ENCODE data around the gene CLK4.

CLK4 gene

GRCh38 chr5:178632285-178632684, 5.4 kb upstream of the CLK4 start:
- no peak for DNase-seq

DNA sequence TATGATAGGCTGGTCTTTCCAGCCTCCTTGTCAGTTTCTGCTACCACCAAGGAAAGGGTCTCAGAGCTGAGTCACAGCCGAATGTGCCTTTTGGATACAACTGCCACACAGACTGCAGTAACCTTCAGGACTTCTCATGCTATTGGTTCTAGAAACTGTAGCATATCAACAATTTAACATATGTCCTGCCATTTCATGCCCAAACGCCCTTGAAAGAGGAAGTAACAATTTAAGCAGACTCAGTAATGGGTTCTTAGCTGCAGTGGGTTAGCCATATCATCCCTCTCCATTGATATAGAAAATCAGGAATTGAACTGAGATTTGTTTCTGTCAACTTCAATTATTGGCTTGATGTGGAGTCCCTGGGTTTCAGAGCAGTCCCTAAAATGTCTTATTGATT, 4.1 kb upstream of the CLK4 start:
- no peak for DNase-seq

- DNase-seq, result no peak
Observed at GRCh38 chr5:178630475-178630930, 3.7 kb upstream of the CLK4 start.

DNA sequence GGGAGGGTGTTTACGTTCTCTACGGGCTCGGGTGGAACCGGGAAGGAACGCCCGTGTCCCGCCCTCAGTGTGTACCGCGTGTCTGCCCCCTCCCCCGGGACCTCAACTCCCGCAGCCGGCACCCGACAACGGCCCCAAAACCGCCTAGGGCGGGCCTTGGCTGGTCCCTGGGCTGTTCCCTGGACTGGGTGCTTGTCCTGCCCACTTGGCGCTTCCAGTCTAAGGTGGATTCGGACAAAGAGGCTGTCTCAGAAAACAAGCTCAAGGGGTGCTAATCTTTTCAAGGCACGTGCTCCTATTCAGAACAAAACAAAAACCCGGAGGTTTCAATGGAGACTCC, 379 bp upstream of the CLK4 start:
- no peak for DNase-seq

GRCh38 chr5:178625679-178626483, 969 bp downstream of the CLK4 start:
- DNase-seq, result no peak

- no peak for DNase-seq
Observed at GRCh38 chr5:178624631-178625546, 2.0 kb downstream of the CLK4 start.

DNA sequence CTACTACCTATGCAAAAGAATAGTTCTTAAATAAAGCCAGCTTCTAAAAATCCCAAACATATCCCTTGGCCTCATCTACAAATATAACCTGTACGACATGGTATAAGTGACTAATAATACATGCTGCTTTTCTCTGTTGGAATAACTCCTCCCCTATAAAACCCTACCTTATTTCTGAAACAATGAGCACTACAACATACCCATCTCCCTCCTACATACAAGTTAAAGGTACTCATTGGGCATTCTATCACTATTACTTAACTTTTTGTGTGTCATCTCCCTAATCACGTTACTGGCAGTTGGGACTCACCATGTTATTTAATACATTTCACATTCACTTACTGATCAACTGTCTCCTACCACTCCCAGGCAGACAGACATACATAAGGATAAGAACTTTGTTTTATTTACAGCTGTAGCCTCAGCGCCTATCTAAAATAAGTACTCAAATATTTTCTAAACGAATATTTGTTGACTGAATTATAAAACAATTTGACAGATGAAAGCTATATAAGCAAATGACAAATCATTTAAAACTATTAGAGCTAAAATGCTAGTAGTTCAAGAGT, 4.1 kb downstream of the CLK4 start:
- no peak for DNase-seq

- no peak for DNase-seq
Observed at GRCh38 chr5:178619390-178619789, 7.5 kb downstream of the CLK4 start.

- no peak for DNase-seq
Observed at GRCh38 chr5:178612299-178612698, 14.6 kb downstream of the CLK4 start.

DNA sequence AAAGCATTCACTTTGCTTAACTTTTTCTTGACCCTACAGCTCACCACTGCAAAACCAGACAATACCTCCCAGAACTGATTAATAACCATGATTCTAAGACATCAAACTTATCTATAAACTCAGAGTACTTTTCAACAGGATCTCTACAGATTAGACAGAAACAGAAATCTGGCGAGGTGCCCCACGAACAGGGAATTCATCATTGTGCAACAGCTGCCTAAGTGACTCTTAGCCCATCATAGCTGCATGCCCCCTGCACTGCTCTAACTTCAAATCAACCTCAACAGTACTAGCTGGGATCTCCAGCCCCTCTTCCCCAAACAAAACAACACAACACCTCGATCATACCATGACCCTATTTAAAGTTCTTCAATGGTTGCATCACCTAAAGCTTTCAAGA, 20.6 kb downstream of the CLK4 start:
- no peak for DNase-seq

DNA sequence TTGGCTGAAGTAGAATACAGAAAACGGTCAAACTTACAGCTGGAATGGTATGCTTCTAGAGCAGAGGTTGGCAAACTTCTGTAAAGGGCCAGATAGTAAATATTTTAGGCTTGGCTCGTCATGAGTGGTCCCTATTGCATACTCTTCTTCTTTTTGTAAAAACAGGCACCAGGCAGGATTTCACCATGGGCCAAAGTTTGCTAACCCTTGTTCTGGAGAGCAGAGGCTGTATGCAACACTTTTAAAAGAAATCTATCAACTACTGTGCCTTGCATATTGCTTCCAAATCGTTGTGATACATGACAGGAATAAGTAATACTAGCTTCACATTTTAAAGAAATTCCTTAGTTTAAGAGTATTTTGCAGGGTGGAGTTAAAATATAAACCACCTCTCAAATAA, 21.1 kb downstream of the CLK4 start:
- DNase-seq, result no peak

GRCh38 chr5:178602752-178603151, 24.1 kb downstream of the CLK4 start:
- no peak for DNase-seq

DNA sequence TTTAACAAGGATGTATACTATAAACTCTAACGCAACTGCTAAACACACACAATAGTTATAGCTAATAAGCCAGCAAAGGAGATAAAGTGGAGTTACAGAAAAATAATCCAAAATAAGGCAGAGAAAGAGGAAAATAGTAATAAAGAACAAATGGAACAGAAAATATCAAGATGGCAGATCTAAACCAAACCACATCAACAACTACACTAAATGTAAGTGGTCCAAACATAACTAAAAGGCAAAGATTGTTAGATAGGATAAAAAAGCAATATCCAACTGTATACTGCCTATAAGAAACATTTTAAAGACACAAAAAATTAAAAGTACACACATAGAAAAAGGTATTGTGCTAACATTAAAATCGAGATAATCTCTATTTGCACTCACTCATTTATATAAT, 31.1 kb downstream of the CLK4 start:
- no peak for DNase-seq

DNA sequence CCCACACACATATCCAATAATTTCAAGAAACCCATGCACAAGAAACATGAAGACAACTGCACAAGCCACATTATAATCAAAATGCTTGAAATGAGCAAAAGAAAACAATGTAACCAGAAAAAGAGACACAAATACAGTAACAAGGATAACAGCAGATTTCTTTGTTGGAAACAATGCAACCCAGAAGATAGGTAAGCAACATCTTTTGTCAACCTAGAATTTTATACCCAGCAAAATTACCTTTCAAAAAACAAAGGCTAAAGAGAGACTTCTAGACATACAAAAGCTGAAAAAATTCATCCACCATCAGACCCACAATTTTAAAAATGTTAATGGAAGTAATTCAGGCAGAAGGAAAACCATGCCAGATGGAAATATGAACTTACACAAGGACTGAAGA, 31.7 kb downstream of the CLK4 start:
- DNase-seq, result no peak

GRCh38 chr5:178590924-178591423, 35.9 kb downstream of the CLK4 start:
- no peak for DNase-seq

DNA sequence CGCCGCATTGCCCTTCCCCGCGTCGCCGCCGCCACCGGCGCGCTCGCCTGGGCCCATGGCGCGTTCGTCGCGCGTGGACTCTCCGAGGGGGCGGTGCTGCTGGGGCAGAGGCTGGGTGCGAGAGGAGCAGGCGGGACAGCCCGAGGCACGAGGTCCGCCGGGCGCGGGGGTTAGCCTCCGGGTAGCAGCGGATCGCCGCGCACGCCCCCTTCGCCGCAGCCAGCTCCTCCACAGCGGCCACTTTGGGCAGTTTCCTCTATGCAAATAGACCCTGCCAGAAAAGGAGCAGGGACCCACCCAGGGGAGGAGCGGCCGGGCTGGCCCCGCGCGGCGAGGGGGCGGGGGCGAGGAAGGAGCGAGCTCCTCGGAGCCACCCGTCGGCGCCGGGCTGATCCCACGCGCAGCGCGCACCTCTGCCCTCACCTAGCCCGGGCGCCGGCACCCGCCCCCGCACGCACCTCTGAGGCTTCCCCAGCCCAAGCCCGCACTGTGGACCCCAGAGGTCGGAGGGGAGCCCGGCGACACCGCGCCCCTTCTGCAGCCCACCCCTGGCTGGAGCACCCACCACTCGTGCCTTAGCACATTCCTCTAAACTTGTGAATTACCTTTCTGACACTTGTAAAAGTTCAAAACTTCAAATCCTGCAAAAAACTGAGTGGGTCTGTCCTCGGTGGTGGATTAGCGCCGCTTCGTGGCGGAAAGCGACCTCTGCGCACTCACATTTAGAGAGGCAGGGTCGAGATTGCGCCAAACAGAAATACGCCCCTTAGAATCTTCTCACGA, 36.5 kb downstream of the CLK4 start, which contains the start of gene COL23A1:
Gene COL23A1 (minus strand): TSS at position 253 of the 783 bp plus-strand sequence.
- DNase-seq, result peak in 1 of 4 experiments; percentile 27

DNA sequence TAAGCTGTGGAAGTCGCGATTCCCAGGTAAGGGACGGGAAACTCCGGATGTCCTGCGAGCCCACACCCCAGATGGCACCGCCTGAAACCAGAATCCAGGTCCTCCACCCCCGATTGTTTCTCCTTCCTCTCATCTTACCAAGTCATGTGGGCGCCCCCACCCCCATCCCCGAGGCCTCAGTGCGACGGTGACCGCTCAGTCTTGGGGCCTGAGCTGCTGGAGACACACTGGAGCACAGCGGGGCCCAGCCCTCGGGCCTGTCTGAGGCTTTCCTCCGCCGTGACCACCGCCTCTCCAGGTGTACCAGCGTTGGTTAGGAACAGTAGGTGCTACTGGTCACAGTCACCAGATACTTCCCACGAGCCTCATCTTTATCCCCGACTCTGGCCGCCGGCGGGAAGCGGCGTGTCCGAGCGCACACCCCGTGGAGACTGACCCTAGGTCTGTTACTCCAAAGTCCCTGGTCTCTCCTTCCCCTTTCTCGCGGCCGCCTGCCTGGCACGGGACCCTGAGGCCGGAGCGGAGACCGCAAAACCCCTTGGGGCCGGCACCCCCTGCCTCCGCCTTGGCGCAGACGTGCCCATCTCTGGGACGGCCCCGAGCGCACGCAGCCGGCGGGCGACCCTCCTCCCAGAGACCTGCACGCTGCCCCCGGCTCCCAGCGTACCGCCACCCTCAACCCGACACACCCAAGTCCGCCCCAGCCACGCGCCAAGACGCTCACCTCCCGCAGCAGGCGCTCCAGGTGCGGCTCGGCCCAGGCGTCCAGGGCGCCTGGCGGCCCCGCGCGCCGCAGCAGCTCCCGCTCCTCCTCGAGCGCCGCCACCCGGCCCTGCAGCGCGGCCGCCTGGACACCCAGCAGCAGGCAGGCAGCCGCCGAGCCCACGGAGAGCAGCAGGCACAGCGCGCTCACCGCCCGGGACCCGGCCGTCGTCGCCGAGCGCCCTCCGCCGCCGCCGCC, 37.4 kb downstream of the CLK4 start:
- no peak for DNase-seq

DNA sequence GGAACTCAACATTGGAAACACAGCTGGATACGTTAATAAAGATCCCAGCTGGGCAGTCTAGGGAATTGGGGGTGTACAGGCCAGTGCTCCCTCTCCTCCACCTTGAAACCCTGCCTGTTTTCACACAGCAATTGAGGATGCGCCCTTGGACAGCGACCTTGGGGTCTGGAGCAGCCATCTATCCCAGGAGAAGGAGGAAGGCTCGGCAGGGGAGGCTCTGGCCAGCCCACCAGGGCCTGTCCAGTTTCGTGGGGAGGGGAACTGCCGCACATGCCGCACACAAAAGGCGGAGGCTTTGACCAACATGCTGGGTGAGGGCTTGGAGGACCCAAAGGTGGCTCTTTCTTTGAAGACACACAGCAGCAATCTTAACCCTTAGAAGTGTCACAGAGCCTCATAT, 38.1 kb downstream of the CLK4 start:
- DNase-seq, result no peak

DNA sequence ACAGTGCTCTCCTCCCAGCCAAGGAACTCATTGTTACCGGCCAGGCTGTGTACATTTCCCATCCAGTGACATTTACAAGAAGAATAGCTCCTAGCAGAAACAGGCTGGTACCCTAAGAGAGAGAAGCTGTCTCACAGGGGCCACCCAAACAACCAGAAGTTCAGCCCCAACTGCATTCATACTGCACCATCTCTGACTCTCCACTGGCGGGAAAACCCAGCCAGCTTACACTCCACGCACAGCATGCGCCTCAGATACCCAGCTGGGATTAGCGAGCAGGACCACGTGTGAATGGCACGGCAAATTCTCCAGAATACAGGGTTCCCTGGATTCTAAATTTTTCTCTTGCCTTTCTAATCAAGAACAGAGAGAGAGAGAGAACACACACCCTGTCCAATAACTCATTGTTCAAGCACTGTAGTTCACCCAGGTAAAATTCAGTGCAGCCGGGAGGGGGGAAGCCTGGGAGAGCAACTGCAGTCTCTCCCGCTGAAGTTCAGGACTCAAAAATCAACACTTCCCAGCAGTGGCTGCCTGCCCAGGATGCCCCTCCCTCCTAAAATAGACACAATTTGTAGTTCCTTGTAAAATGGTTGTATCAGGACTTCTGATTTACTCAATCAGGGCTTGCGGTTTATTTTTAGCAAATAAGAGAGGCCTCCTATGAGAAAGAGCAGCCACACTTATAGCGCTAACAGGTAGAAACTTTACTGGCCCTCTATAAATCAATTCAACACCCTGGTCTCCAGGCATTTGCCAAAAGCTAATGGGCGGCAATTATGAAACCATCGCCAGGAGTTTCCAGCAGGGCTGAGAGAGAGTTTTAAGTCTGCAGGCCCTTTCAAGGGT, 38.9 kb downstream of the CLK4 start:
- no peak for DNase-seq

- no peak for DNase-seq
Observed at GRCh38 chr5:178586396-178586795, 40.5 kb downstream of the CLK4 start.
